PFSK-1 (cell line): ENCODE results near the gene SETBP1.

ENCODE experiments used
- REST ChIP-seq, 2 experiments: IDR thresholded peaks; 2 replicates each; pipeline versions ENCODE4 v1.6.1 to v1.8.0; 2011 to 2012; ENCODE audit warnings: low read depth in 2 of 2, low read length in 2 of 2, control low read depth in 1 of 2, inconsistent platforms in 1 of 2, mild to moderate bottlenecking in 1 of 2, moderate library complexity in 1 of 2; ENCODE audit not compliant: insufficient read depth in 1 of 2
- TAF1 ChIP-seq: IDR thresholded peaks from 2 replicates; pipeline ENCODE4 v1.6.1; 2012; ENCODE audit warnings: low read length, control low read depth, borderline replicate concordance; ENCODE audit not compliant: insufficient read depth

GRCh38 chr18:44885507-44885906 is 204.8 kb downstream of the SETBP1 start:
- TF ChIP-seq TAF1, result no peak
- TF ChIP-seq REST (IDR thresholded peaks at IDR 0.05; ENCODE audit: insufficient read depth in 1 of 2, low read depth in 2 of 2, low read length in 2 of 2), result no peak
